Osteoblast (primary cell): ENCODE data around the gene DLG2. TPM values are rescaled to one million over a fixed set of nuclear protein-coding genes. Genes with fewer than 3 reads are reported as not detected.

Source experiments
- DNase-seq: peaks from one replicate; pipeline ENCODE4 v3.0.0; 2011; ENCODE audit warnings: low spot score, mixed read lengths; ENCODE audit not compliant: insufficient read length; ENCODE audit errors: missing footprints
- H2AFZ ChIP-seq: 2 replicates; pipeline ENCODE4 v1.6.0; 2011; ENCODE audit warnings: mild to moderate bottlenecking, low read length
- H3K27ac ChIP-seq: 2 replicates; pipeline ENCODE4 v1.5.1; 2011; ENCODE audit warnings: mild to moderate bottlenecking, low read depth, low read length, moderate library complexity
- H3K27me3 ChIP-seq: 2 replicates; pipeline ENCODE4 v1.6.0; 2012; ENCODE audit warnings: mild to moderate bottlenecking, control low read depth, inconsistent platforms, low read length, moderate library complexity; ENCODE audit not compliant: insufficient read depth
- H3K36me3 ChIP-seq: 2 replicates; pipeline ENCODE4 v1.5.1; 2011; ENCODE audit warnings: mild to moderate bottlenecking, low read length, control low read depth, moderate library complexity; ENCODE audit not compliant: insufficient read depth
- H3K4me1 ChIP-seq: 2 replicates; pipeline ENCODE4 v1.5.1; 2011; ENCODE audit warnings: mild to moderate bottlenecking, low read length, control low read depth, moderate library complexity; ENCODE audit not compliant: insufficient read depth
- H3K4me2 ChIP-seq: 2 replicates; pipeline ENCODE4 v1.6.0; 2011; ENCODE audit warnings: mild to moderate bottlenecking, low read length; ENCODE audit not compliant: insufficient read depth
- H3K4me3 ChIP-seq: fragments of 200-600 bp; sonication (generic); 3 replicates; pipeline ENCODE4 v1.5.1; 2012; ENCODE audit warnings: mild to moderate bottlenecking, low read length, inconsistent platforms; ENCODE audit not compliant: insufficient read depth
- H3K79me2 ChIP-seq: 2 replicates; pipeline ENCODE4 v1.6.0; 2012; ENCODE audit warnings: mild to moderate bottlenecking, low read length, control low read depth, inconsistent platforms; ENCODE audit not compliant: insufficient read depth
- H3K9me3 ChIP-seq: 2 replicates; pipeline ENCODE4 v1.5.1; 2011; ENCODE audit warnings: low read depth, low read length, control low read depth
- H4K20me1 ChIP-seq: 2 replicates; pipeline ENCODE4 v1.6.0; 2012; ENCODE audit warnings: mild to moderate bottlenecking, low read length, control low read depth; ENCODE audit not compliant: insufficient read depth
- CTCF ChIP-seq: IDR thresholded peaks from 2 replicates; pipeline ENCODE4 v1.5.1; 2011; ENCODE audit warnings: mild to moderate bottlenecking, low read depth, low read length, moderate library complexity; ENCODE audit errors: extremely low read depth
- total RNA-seq: library from RNA; depleted of rRNA; stranded (reverse); fragments of >200 nt; gene quantifications from 2 replicates; pipeline ENCODE4 v1.2.3, GENCODE V29; 2012

DLG2 gene
- total RNA-seq, 1 donor: 3.3 TPM

- Histone ChIP-seq H3K27ac (no peak overlapping the region), H2AFZ (no peak overlapping the region), H3K27me3 (no peaks in the 10 kb centered on the region), H3K79me2 (no peaks in the 10 kb centered on the region), H3K9me3 (no peaks in the 10 kb centered on the region), H3K4me3 (no peak overlapping the region), H3K4me1 (no peaks in the 10 kb centered on the region), H4K20me1 (no peaks in the 10 kb centered on the region), H3K36me3 (no peaks in the 10 kb centered on the region), H3K4me2 (no peak overlapping the region)
- DNase-seq: no peak
- TF ChIP-seq CTCF: no peak
Measured at GRCh38 chr11:83779876-83780275, 1847.3 kb downstream of the DLG2 start.

GRCh38 chr11:83778596-83778995 is 1848.5 kb downstream of the DLG2 start:
- no peaks in the 10 kb centered on the region for H3K27me3 ChIP-seq
- H3K4me2 ChIP-seq: no peak overlapping the region
- no peak overlapping the region for H2AFZ ChIP-seq
- no peaks in the 10 kb centered on the region for H3K9me3 ChIP-seq
- TF ChIP-seq CTCF: no peak
- H3K36me3 ChIP-seq: no peaks in the 10 kb centered on the region
- H3K79me2 ChIP-seq: no peaks in the 10 kb centered on the region
- no peaks in the 10 kb centered on the region for H4K20me1 ChIP-seq
- H3K27ac ChIP-seq: no peak overlapping the region
- H3K4me1 ChIP-seq: no peaks in the 10 kb centered on the region
- no peak for DNase-seq
- H3K4me3 ChIP-seq: no peak overlapping the region

- Histone ChIP-seq H3K36me3 (no peaks in the 10 kb centered on the region), H3K4me2 (no peak overlapping the region), H3K9me3 (no peaks in the 10 kb centered on the region), H3K27me3 (no peaks in the 10 kb centered on the region), H4K20me1 (no peaks in the 10 kb centered on the region), H3K4me1 (no peaks in the 10 kb centered on the region), H3K27ac (no peak overlapping the region), H3K79me2 (no peaks in the 10 kb centered on the region), H3K4me3 (no peak overlapping the region), H2AFZ (no peak overlapping the region)
- DNase-seq: no peak
- TF ChIP-seq CTCF: no peak
Measured at GRCh38 chr11:83773950-83774880, 1852.9 kb downstream of the DLG2 start.

- Histone ChIP-seq H3K4me1 (no peaks in the 10 kb centered on the region), H3K27me3 (no peaks in the 10 kb centered on the region), H3K4me3 (no peak overlapping the region), H3K9me3 (no peaks in the 10 kb centered on the region), H2AFZ (no peak overlapping the region), H3K79me2 (no peaks in the 10 kb centered on the region), H3K36me3 (no peaks in the 10 kb centered on the region), H3K27ac (no peak overlapping the region), H4K20me1 (no peaks in the 10 kb centered on the region), H3K4me2 (no peak overlapping the region)
- DNase-seq: no peak
- TF ChIP-seq CTCF: no peak
Measured at GRCh38 chr11:83768489-83768888, 1858.7 kb downstream of the DLG2 start.
